ENCODE measurements around the gene NOX3. TPM values are rescaled to one million over a fixed set of nuclear protein-coding genes. Genes with fewer than 3 reads are reported as not detected.

Gene NOX3
- total and polyA plus RNA-seq, 2 donors from 2014 or later, result not detected

DNA sequence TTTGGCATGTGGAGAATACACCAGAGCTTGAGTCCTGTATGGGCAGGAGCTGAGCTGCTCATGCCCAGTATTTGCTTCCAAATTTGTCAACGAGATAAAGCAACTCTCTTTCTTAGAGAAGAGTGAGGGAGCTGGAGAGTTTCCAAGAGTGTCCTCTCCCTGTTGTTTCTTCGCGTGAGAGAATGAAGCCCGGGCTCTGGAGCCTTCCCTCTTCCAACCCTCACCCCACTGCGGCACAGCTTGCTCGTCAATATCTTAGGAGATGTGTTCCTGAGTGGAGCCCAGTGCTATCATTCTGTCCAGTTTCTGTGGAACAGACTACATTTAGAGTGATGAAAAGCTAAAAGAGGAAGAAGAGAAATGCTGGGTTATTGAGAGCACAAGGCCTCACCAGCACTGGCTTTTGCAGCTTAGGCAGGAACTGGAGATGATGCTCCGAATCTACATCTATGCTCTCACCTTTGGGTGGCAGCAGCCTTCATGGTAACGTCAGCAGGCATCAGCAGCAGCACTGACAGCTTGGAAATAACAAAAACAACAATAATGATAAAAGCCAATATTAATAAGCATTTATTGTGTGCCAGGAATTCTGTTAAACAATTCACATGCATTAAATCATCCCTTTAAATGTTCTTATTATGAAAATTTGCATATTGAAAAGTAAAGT is 74.8 kb downstream of the NOX3 start:
- H3K27me3 ChIP-seq (ENCODE audit: control insufficient read depth, insufficient read depth, low read length), result no peaks in the 10 kb centered on the region
- H3K36me3 ChIP-seq (ENCODE audit: control insufficient read depth in 2 of 3, insufficient read depth in 3 of 3, low read length in 3 of 3), result no peaks in the 10 kb centered on the region
- H3K4me1 ChIP-seq (ENCODE audit: control insufficient read depth in 2 of 3, insufficient read depth in 2 of 3, low read depth in 1 of 3, low read length in 3 of 3), result no peaks in the 10 kb centered on the region
- H3K9ac ChIP-seq (ENCODE audit: low read length in 3 of 3), result no peak overlapping the region
- no peak overlapping the region for H3K4me3 ChIP-seq (ENCODE audit: low read length in 3 of 3)
- H3K9me3 ChIP-seq (ENCODE audit: control insufficient read depth in 2 of 3, insufficient read depth in 1 of 3, low read length in 3 of 3), result no peaks in the 10 kb centered on the region
- FAIRE-seq (no peak), DNase-seq (no peak)
- H3K27ac ChIP-seq (ENCODE audit: low read depth in 2 of 2, low read length in 2 of 2), result no peak overlapping the region
- intact Hi-C loops (cut with DNase I), result no loop called here
- TF ChIP-seq, protein P1, sequence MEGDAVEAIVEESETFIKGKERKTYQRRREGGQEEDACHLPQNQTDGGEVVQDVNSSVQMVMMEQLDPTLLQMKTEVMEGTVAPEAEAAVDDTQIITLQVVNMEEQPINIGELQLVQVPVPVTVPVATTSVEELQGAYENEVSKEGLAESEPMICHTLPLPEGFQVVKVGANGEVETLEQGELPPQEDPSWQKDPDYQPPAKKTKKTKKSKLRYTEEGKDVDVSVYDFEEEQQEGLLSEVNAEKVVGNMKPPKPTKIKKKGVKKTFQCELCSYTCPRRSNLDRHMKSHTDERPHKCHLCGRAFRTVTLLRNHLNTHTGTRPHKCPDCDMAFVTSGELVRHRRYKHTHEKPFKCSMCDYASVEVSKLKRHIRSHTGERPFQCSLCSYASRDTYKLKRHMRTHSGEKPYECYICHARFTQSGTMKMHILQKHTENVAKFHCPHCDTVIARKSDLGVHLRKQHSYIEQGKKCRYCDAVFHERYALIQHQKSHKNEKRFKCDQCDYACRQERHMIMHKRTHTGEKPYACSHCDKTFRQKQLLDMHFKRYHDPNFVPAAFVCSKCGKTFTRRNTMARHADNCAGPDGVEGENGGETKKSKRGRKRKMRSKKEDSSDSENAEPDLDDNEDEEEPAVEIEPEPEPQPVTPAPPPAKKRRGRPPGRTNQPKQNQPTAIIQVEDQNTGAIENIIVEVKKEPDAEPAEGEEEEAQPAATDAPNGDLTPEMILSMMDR (IDR thresholded peaks at IDR 0.05; ENCODE audit: borderline replicate concordance, extremely low read depth, insufficient read depth), result no peak

- DNase-seq (no peak), FAIRE-seq (no peak)
- H3K4me1 ChIP-seq (ENCODE audit: control insufficient read depth in 2 of 3, insufficient read depth in 2 of 3, low read depth in 1 of 3, low read length in 3 of 3), result no peaks in the 10 kb centered on the region
- no peak overlapping the region for H3K4me3 ChIP-seq (ENCODE audit: low read length in 3 of 3)
- H3K27me3 ChIP-seq (ENCODE audit: control insufficient read depth, insufficient read depth, low read length), result no peaks in the 10 kb centered on the region
- H3K27ac ChIP-seq (ENCODE audit: low read depth in 2 of 2, low read length in 2 of 2), result no peak overlapping the region
- no peaks in the 10 kb centered on the region for H3K36me3 ChIP-seq (ENCODE audit: control insufficient read depth in 2 of 3, insufficient read depth in 3 of 3, low read length in 3 of 3)
- TF ChIP-seq, protein P1 (IDR thresholded peaks at IDR 0.05; ENCODE audit: borderline replicate concordance, extremely low read depth, insufficient read depth), result no peak
- no peak overlapping the region for H3K9ac ChIP-seq (ENCODE audit: low read length in 3 of 3)
- intact Hi-C loops (cut with DNase I), result no loop called here
- no peaks in the 10 kb centered on the region for H3K9me3 ChIP-seq (ENCODE audit: control insufficient read depth in 2 of 3, insufficient read depth in 1 of 3, low read length in 3 of 3)
Measured at GRCh38 chr6:155378724-155379123, 76.9 kb downstream of the NOX3 start.

- TF ChIP-seq, protein P1 (IDR thresholded peaks at IDR 0.05; ENCODE audit: borderline replicate concordance, extremely low read depth, insufficient read depth), result no peak
- Histone ChIP-seq H3K27ac (ENCODE audit: low read depth in 2 of 2, low read length in 2 of 2) (no peak overlapping the region), H3K4me1 (ENCODE audit: control insufficient read depth in 2 of 3, insufficient read depth in 2 of 3, low read depth in 1 of 3, low read length in 3 of 3) (no peaks in the 10 kb centered on the region), H3K9ac (ENCODE audit: low read length in 3 of 3) (no peak overlapping the region), H3K9me3 (ENCODE audit: control insufficient read depth in 2 of 3, insufficient read depth in 1 of 3, low read length in 3 of 3) (no peaks in the 10 kb centered on the region), H3K36me3 (ENCODE audit: control insufficient read depth in 2 of 3, insufficient read depth in 3 of 3, low read length in 3 of 3) (no peaks in the 10 kb centered on the region), H3K4me3 (ENCODE audit: low read length in 3 of 3) (no peak overlapping the region), H3K27me3 (ENCODE audit: control insufficient read depth, insufficient read depth, low read length) (no peaks in the 10 kb centered on the region)
- intact Hi-C loops (cut with DNase I), result no loop called here
- FAIRE-seq, result no peak
- DNase-seq, result no peak
Measured at GRCh38 chr6:155378276-155378675, 77.4 kb downstream of the NOX3 start.

GRCh38 chr6:155377061-155377460 is 78.6 kb downstream of the NOX3 start:
- H3K27me3 ChIP-seq (ENCODE audit: control insufficient read depth, insufficient read depth, low read length), result no peaks in the 10 kb centered on the region
- H3K27ac ChIP-seq (ENCODE audit: low read depth in 2 of 2, low read length in 2 of 2), result no peak overlapping the region
- no peaks in the 10 kb centered on the region for H3K9me3 ChIP-seq (ENCODE audit: control insufficient read depth in 2 of 3, insufficient read depth in 1 of 3, low read length in 3 of 3)
- TF ChIP-seq, protein P1 (IDR thresholded peaks at IDR 0.05; ENCODE audit: borderline replicate concordance, extremely low read depth, insufficient read depth), result no peak
- H3K9ac ChIP-seq (ENCODE audit: low read length in 3 of 3), result no peak overlapping the region
- intact Hi-C loops (cut with DNase I), result no loop called here
- H3K36me3 ChIP-seq (ENCODE audit: control insufficient read depth in 2 of 3, insufficient read depth in 3 of 3, low read length in 3 of 3), result no peaks in the 10 kb centered on the region
- no peaks in the 10 kb centered on the region for H3K4me1 ChIP-seq (ENCODE audit: control insufficient read depth in 2 of 3, insufficient read depth in 2 of 3, low read depth in 1 of 3, low read length in 3 of 3)
- H3K4me3 ChIP-seq (ENCODE audit: low read length in 3 of 3), result no peak overlapping the region
- FAIRE-seq (no peak), DNase-seq (no peak)
